Heart left ventricle (tissue), 16 donors: ENCODE data around the gene MYO5C. TPM values are rescaled to one million over a fixed set of nuclear protein-coding genes. Genes with fewer than 3 reads are reported as not detected.

ENCODE experiments used
- ATAC-seq, 4 donors: fragments of 200-7000 bp; cut with Tn5 transposase; one replicate each; pipeline ENCODE4 v1.9.1; 2020 to 2022; ENCODE audit warnings: moderate library complexity in 4 of 4, mild to moderate bottlenecking in 3 of 4, moderate number of reproducible peaks in 1 of 4
- DNase-seq, 5 donors: peaks; one replicate each; pipeline ENCODE4 v3.0.0-alpha.2; 2020
- H3K27ac ChIP-seq, 12 donors: fragments of 200-600 bp; sonication (generic) in 4 of 12; one replicate each; pipeline versions ENCODE4 v1.5.0 to v1.8.0; 2016 to 2022; ENCODE audit warnings: mild to moderate bottlenecking in 2 of 12
- H3K27me3 ChIP-seq, 9 donors: fragments of 200-600 bp; sonication (generic) in 2 of 9; one replicate each; pipeline versions ENCODE4 v1.5.1 to v1.8.0; 2016 to 2022; ENCODE audit warnings: mild to moderate bottlenecking in 3 of 9
- H3K36me3 ChIP-seq, 9 donors: fragments of 200-600 bp; sonication (generic) in 2 of 9; one replicate each; pipeline versions ENCODE4 v1.5.0 to v1.8.0; 2018 to 2022; ENCODE audit warnings: mild to moderate bottlenecking in 2 of 9
- H3K4me1 ChIP-seq, 12 donors: fragments of 200-600 bp; sonication (generic) in 4 of 12; one replicate each; pipeline versions ENCODE4 v1.5.0 to v1.8.0; 2016 to 2022; ENCODE audit warnings: mild to moderate bottlenecking in 3 of 12
- H3K4me3 ChIP-seq, 12 donors: fragments of 200-600 bp; sonication (generic) in 4 of 12; one replicate each; pipeline versions ENCODE4 v1.5.0 to v1.8.0; 2017 to 2022; ENCODE audit warnings: mild to moderate bottlenecking in 9 of 12, moderate library complexity in 4 of 12
- H3K9me3 ChIP-seq, 12 donors: fragments of 200-600 bp; sonication (generic) in 4 of 12; one replicate each; pipeline versions ENCODE4 v1.5.0 to v1.8.0; 2016 to 2022; ENCODE audit warnings: mild to moderate bottlenecking in 1 of 12
- POLR2A ChIP-seq, 2 donors: fragments of 450-650 bp; IDR thresholded peaks; one replicate each; pipeline ENCODE4 v1.6.1; 2017; ENCODE audit warnings: antibody characterized with exemption in 2 of 2, mild to moderate bottlenecking in 2 of 2, moderate library complexity in 2 of 2
- WGBS, 4 donors: extraction: QIAGEN DNeasy Blood & Tissue Kit in 2 of 4; methylation state at CpG; one replicate each; pipeline versions ENCODE4 v1.1.5 to v1.1.7; 2013 to 2018; 5-methylcytosine and 5-hydroxymethylcytosine counted together
- intact Hi-C, 10 donors: fragments of 100-400 bp; cut with DNase I; formaldehyde crosslinking; loops; one replicate each; pipeline versions ENCODE4 v1.11.1 to v1.14.2; 2022
- polyA plus RNA-seq, 2 donors: library from polyadenylated mRNA; stranded (reverse); fragments of 200-250 nt; gene quantifications; one replicate each; pipeline ENCODE4 v1.2.3, GENCODE V29; 2013
- total RNA-seq, 9 donors: library from RNA; depleted of rRNA in 2 of 9; stranded (reverse); fragments of >200 nt in 2 of 9; fragmentation: NEBNext Ultra II Directional in 3 of 9; extraction: Animal tissue kit (Norgen Biotek cat#: 25700) in 3 of 9; gene quantifications; one replicate each; pipeline versions ENCODE4 v1.1.0 to v1.2.4, GENCODE V29; 2016 to 2023
- TF ChIP-seq, protein P1 (sequence below), 12 donors: fragments of 200-600 bp; sonication (generic) in 4 of 12; IDR thresholded peaks; one replicate each; pipeline versions ENCODE4 v1.5.0 to v1.8.0; 2018 to 2022; ENCODE audit warnings: antibody characterized with exemption in 12 of 12, mild to moderate bottlenecking in 5 of 12
- donor health status: ischemic (EF 13 %, LVEDD 7.1; RV severe dilation, severe dysfunction).
- donor health status: healthy with polysubstance abuse.
- donor health status: DM: no; HTN: yes; CAD: no.
- donor health status: DM: no; HTN: no; CAD: no.
- donor health status: ischemic (EF 25% LVEDD 6.9; RV normal size, moderate dysfunction).
- donor health status: ischemic (EF 25% LVEDD 5.7; RV mildly dilated, moderate dysfunction).
- donor health status: healthy.
- donor health status: DM: yes; HTN: yes; CAD: no.
- donor health status: ischemic (EF 35%, LVEDD 5.7; RV mildly dilated, moderate dysfunction).
- donor health status: nonischemic (EF 11% LVEDD 7.7; RV severe dilation, severe dysfunction).
- donor health status: DM: yes; HTN: yes; CAD: no.
- donor health status: PGD.
- donor health status: ischemic (EF 29% LVEDD 5.4; RV normal size, mild dysfunction).
- donor health status: nonischemic (EF 23%, LVEDD 6.1; RV moderate dilation, normal function).

The MYO5C gene
- total and polyA plus RNA-seq, 11 donors, result 0.89 to 7.2 (median 2.3) TPM

GRCh38 chr15:52148403-52148802 is 147.2 kb downstream of the MYO5C start:
- Histone ChIP-seq H3K36me3 (peaks cover 0 to 53% (median 17%) of the 10 kb centered on the region in 9 donors), H3K27me3 (no peaks in the 10 kb centered on the region), H3K4me3 (no peak overlapping the region), H3K9me3 (peaks cover 0 to 4% (median 0%) of the 10 kb centered on the region in 12 donors), H3K4me1 (peaks cover 0 to 5% (median 0%) of the 10 kb centered on the region in 12 donors), H3K27ac (no peak overlapping the region)
- intact Hi-C loops, result loop anchor here in 3 of 10 donors (10.0 kb wide), 3 partner anchors 164 to 254 kb away; partner anchors contain the start of gene LEO1 (in 1 of the 3)
- 95 to 98% (median 97%) methylated on average over 5 of the region's 5 CpGs for WGBS, 4 donors
- DNase-seq, result no peak
- TF ChIP-seq, protein P1, sequence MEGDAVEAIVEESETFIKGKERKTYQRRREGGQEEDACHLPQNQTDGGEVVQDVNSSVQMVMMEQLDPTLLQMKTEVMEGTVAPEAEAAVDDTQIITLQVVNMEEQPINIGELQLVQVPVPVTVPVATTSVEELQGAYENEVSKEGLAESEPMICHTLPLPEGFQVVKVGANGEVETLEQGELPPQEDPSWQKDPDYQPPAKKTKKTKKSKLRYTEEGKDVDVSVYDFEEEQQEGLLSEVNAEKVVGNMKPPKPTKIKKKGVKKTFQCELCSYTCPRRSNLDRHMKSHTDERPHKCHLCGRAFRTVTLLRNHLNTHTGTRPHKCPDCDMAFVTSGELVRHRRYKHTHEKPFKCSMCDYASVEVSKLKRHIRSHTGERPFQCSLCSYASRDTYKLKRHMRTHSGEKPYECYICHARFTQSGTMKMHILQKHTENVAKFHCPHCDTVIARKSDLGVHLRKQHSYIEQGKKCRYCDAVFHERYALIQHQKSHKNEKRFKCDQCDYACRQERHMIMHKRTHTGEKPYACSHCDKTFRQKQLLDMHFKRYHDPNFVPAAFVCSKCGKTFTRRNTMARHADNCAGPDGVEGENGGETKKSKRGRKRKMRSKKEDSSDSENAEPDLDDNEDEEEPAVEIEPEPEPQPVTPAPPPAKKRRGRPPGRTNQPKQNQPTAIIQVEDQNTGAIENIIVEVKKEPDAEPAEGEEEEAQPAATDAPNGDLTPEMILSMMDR (IDR thresholded peaks at IDR 0.05), result no peak
- TF ChIP-seq POLR2A (IDR thresholded peaks at IDR 0.05), result no peak
- no peak for ATAC-seq

DNA sequence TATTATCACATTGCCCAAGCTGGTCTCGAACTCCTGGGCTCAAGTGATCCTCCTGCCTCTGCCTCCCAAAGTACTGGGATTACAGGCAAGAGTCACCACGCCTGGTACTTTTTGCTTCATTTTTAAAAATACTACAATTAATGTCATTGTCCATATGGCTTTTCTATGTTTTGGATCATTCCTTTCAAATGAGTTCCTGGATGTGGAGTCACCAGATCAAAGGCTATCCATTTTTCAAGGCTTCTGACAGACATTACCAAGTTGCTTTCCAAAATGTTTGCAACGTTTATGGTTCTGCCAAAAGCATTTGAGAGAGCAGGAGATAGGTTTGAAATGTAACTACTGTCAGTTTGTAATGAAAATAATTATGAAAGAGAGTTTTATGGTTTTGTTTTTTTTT is 148.8 kb downstream of the MYO5C start:
- WGBS, 4 donors, result 87 to 93% (median 89%) methylated on average over 3 of the region's 3 CpGs
- intact Hi-C loops, result loop anchor here in 3 of 10 donors (10.0 kb wide), 3 partner anchors 162 to 252 kb away; partner anchors contain the start of gene LEO1 (in 1 of the 3)
- Histone ChIP-seq H3K9me3 (peaks cover 0 to 4% (median 0%) of the 10 kb centered on the region in 12 donors), H3K36me3 (peaks cover 0 to 43% (median 14%) of the 10 kb centered on the region in 9 donors), H3K27me3 (no peaks in the 10 kb centered on the region), H3K4me3 (no peak overlapping the region), H3K27ac (no peak overlapping the region), H3K4me1 (peaks cover 0 to 5% (median 0%) of the 10 kb centered on the region in 12 donors)
- no peak for TF ChIP-seq POLR2A (IDR thresholded peaks at IDR 0.05)
- TF ChIP-seq, protein P1 (IDR thresholded peaks at IDR 0.05), result no peak
- ATAC-seq (no peak), DNase-seq (no peak)

- no peak for DNase-seq
- H3K4me3 ChIP-seq, result no peak overlapping the region
- no peak for TF ChIP-seq POLR2A (IDR thresholded peaks at IDR 0.05)
- TF ChIP-seq, protein P1 (IDR thresholded peaks at IDR 0.05), result no peak
- ATAC-seq, result no peak
- peaks cover 0 to 38% (median 10%) of the 10 kb centered on the region in 9 donors for H3K36me3 ChIP-seq
- H3K27me3 ChIP-seq, result no peaks in the 10 kb centered on the region
- H3K27ac ChIP-seq, result no peak overlapping the region
- H3K9me3 ChIP-seq, result peaks cover 0 to 4% (median 0%) of the 10 kb centered on the region in 12 donors
- intact Hi-C loops, result loop anchor here in 3 of 10 donors (10.0 kb wide), 3 partner anchors 161 to 251 kb away; partner anchors contain the start of gene LEO1 (in 1 of the 3)
- H3K4me1 ChIP-seq, result peaks cover 0 to 5% (median 0%) of the 10 kb centered on the region in 12 donors
- WGBS, 4 donors, result 98 to 99% (median 98%) methylated on average over 2 of the region's 2 CpGs
Observed at GRCh38 chr15:52146261-52146660, 149.3 kb downstream of the MYO5C start.

- no peaks in the 10 kb centered on the region for H3K27me3 ChIP-seq
- intact Hi-C loops, result loop anchor here in 4 of 10 donors (5.0 to 10.0 kb wide), 4 partner anchors 160 to 250 kb away; partner anchors contain the start of gene LEO1 (in 1 of the 4)
- DNase-seq (no peak), ATAC-seq (peak in 1 of 4 donors; percentile 53)
- 84 to 90% (median 86%) methylated on average over 7 of the region's 7 CpGs for WGBS, 4 donors
- H3K27ac ChIP-seq, result no peak overlapping the region
- peaks cover 0 to 5% (median 0%) of the 10 kb centered on the region in 12 donors for H3K4me1 ChIP-seq
- peaks cover 0 to 4% (median 0%) of the 10 kb centered on the region in 12 donors for H3K9me3 ChIP-seq
- TF ChIP-seq, protein P1 (IDR thresholded peaks at IDR 0.05), result no peak
- no peak for TF ChIP-seq POLR2A (IDR thresholded peaks at IDR 0.05)
- H3K36me3 ChIP-seq, result peaks cover 0 to 31% (median 8%) of the 10 kb centered on the region in 9 donors
- H3K4me3 ChIP-seq, result no peak overlapping the region
Observed at GRCh38 chr15:52144656-52145178, 150.9 kb downstream of the MYO5C start.
